ENCODE measurements around the gene KRT39. TPM values are rescaled to one million over a fixed set of nuclear protein-coding genes. Genes with fewer than 3 reads are reported as not detected.

The KRT39 gene
- total RNA-seq: not detected

- Histone ChIP-seq H3K9me3 (no peaks in the 10 kb centered on the region), H3K4me3 (no peak within 1 kb of the TSS), H3K36me3 (replicated peaks in 1 of 2; ENCODE audit: insufficient read depth in 1 of 2, low read depth in 2 of 2) (no peaks in the 10 kb centered on the region), H3K27me3 (no peaks in the 10 kb centered on the region), H3K27ac (no peak within 1 kb of the TSS), H3K4me1 (peaks cover 2% of the 10 kb centered on the region)
- TF ChIP-seq POLR2A (IDR thresholded peaks at IDR 0.05): no peak
- TF ChIP-seq, protein P1, sequence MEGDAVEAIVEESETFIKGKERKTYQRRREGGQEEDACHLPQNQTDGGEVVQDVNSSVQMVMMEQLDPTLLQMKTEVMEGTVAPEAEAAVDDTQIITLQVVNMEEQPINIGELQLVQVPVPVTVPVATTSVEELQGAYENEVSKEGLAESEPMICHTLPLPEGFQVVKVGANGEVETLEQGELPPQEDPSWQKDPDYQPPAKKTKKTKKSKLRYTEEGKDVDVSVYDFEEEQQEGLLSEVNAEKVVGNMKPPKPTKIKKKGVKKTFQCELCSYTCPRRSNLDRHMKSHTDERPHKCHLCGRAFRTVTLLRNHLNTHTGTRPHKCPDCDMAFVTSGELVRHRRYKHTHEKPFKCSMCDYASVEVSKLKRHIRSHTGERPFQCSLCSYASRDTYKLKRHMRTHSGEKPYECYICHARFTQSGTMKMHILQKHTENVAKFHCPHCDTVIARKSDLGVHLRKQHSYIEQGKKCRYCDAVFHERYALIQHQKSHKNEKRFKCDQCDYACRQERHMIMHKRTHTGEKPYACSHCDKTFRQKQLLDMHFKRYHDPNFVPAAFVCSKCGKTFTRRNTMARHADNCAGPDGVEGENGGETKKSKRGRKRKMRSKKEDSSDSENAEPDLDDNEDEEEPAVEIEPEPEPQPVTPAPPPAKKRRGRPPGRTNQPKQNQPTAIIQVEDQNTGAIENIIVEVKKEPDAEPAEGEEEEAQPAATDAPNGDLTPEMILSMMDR (IDR thresholded peaks at IDR 0.05): no peak
- no peak for ATAC-seq
- WGBS, 2 donors: 56 to 73% methylated on average over 1 of the region's 1 CpG
- intact Hi-C loops (cut with DNase I): no loop called here
- no peak for DNase-seq
Measured at GRCh38 chr17:40966848-40967247, at the start of gene KRT39. Gene KRT39 (minus strand): TSS chr17:40966948. CDS start chr17:40966856, 92 bp downstream.

- ATAC-seq (no peak), DNase-seq (no peak)
- no peaks in the 10 kb centered on the region for H3K36me3 ChIP-seq (replicated peaks in 1 of 2; ENCODE audit: insufficient read depth in 1 of 2, low read depth in 2 of 2)
- no peaks in the 10 kb centered on the region for H3K27me3 ChIP-seq
- H3K4me3 ChIP-seq: no peak overlapping the region
- no peak overlapping the region for H3K27ac ChIP-seq
- TF ChIP-seq, protein P1 (IDR thresholded peaks at IDR 0.05): no peak
- TF ChIP-seq POLR2A (IDR thresholded peaks at IDR 0.05): no peak
- H3K4me1 ChIP-seq: no peaks in the 10 kb centered on the region
- intact Hi-C loops (cut with DNase I): no loop called here
- WGBS, 2 donors: 56 to 67% methylated on average over 7 of the region's 7 CpGs
- no peaks in the 10 kb centered on the region for H3K9me3 ChIP-seq
Measured at GRCh38 chr17:41015454-41015853, 48.7 kb upstream of the KRT39 start.

- DNase-seq (no peak), ATAC-seq (no peak)
- no peak overlapping the region for H3K4me3 ChIP-seq
- no peak overlapping the region for H3K27ac ChIP-seq
- intact Hi-C loops (cut with DNase I): no loop called here
- H3K4me1 ChIP-seq: no peaks in the 10 kb centered on the region
- no peaks in the 10 kb centered on the region for H3K36me3 ChIP-seq (replicated peaks in 1 of 2; ENCODE audit: insufficient read depth in 1 of 2, low read depth in 2 of 2)
- no peaks in the 10 kb centered on the region for H3K27me3 ChIP-seq
- H3K9me3 ChIP-seq: no peaks in the 10 kb centered on the region
- TF ChIP-seq POLR2A (IDR thresholded peaks at IDR 0.05): no peak
- TF ChIP-seq, protein P1 (IDR thresholded peaks at IDR 0.05): no peak
- 5 to 31% methylated on average over 1 of the region's 1 CpG for WGBS, 2 donors
Measured at GRCh38 chr17:41013606-41014005, 46.9 kb upstream of the KRT39 start.

DNA sequence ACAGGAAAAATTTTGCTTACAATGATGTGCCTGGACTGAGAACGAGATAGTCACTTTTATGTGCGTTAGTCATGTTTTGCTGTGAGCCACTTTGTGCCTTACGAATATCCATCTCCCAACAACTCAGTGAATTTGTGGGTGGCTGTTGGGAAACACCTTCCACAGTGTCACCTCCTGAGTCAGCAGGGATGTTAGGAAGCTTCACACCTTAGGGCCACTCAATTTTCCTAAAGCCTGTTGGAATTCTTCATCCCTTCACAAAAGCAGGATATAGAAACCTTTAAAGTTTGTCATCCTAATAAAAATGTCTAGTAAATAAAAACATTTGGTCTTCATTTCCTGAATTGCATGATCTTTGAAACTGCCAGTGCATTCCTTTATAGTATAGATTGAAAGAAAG is 46.4 kb upstream of the KRT39 start:
- ATAC-seq: no peak
- no peak for DNase-seq
- Histone ChIP-seq H3K27me3 (no peaks in the 10 kb centered on the region), H3K36me3 (replicated peaks in 1 of 2; ENCODE audit: insufficient read depth in 1 of 2, low read depth in 2 of 2) (no peaks in the 10 kb centered on the region), H3K27ac (no peak overlapping the region), H3K4me3 (no peak overlapping the region), H3K4me1 (no peaks in the 10 kb centered on the region), H3K9me3 (no peaks in the 10 kb centered on the region)
- WGBS, 2 donors: 71 to 80% methylated on average over 3 of the region's 3 CpGs
- intact Hi-C loops (cut with DNase I): no loop called here
- no peak for TF ChIP-seq POLR2A (IDR thresholded peaks at IDR 0.05)
- TF ChIP-seq, protein P1 (IDR thresholded peaks at IDR 0.05): no peak

GRCh38 chr17:41012326-41013120 is 45.8 kb upstream of the KRT39 start:
- no peaks in the 10 kb centered on the region for H3K9me3 ChIP-seq
- TF ChIP-seq, protein P1 (IDR thresholded peaks at IDR 0.05): no peak
- TF ChIP-seq POLR2A (IDR thresholded peaks at IDR 0.05): no peak
- intact Hi-C loops (cut with DNase I): no loop called here
- H3K4me3 ChIP-seq: no peak overlapping the region
- WGBS, 2 donors: 66 to 76% methylated on average over 6 of the region's 6 CpGs
- H3K4me1 ChIP-seq: no peaks in the 10 kb centered on the region
- H3K36me3 ChIP-seq (replicated peaks in 1 of 2; ENCODE audit: insufficient read depth in 1 of 2, low read depth in 2 of 2): no peaks in the 10 kb centered on the region
- ATAC-seq (no peak), DNase-seq (no peak)
- no peak overlapping the region for H3K27ac ChIP-seq
- no peaks in the 10 kb centered on the region for H3K27me3 ChIP-seq

All from body of pancreas (tissue), 4 donors.